GM19351 (cell line): ENCODE results near the gene WDR33.

Experiments
- ATAC-seq: cut with Tn5 transposase; IDR thresholded peaks from one replicate; pipeline ENCODE4 v1.9.1; 2021; ENCODE audit warnings: mild to moderate bottlenecking, moderate library complexity; ENCODE audit not compliant: unreplicated experiment

Gene WDR33

DNA sequence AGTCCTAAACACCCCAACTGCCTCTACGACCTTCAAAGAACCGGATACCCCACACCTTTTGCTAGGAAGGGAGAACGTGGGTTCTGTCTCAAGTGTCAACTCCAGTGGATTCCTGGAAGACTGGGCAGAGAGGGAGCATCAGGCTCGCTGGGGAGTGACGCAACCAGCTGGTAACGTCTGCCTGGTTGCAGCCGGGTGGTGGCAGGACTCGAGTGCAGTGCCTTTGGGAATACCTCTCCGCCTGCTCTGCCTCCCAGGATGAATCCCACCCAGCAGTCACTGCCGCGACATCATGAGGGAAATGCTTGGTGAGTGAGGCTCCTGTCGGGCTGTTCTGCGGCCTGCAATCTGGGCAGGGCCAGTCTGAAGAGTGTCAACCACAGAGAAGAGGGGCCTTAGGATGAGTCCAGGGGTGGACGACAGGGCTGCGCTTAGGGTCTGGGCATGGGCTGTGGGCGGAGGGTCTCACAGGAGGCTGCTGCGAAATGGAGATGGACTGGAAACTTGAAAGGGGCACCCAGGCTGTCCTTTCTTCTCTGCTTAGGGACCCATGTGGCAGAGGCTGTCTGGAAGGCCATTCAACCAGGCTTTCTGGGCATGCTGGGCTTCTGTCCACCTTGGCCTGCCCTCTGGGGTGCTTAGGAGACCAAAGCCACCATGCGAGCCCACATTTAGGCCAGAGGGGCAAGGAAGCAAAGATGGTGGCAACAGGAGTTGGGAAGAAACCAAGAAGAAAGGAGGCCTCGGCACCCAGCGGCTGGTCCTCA lies 152.1 kb downstream of the WDR33 start:
- ATAC-seq, result no peak

DNA sequence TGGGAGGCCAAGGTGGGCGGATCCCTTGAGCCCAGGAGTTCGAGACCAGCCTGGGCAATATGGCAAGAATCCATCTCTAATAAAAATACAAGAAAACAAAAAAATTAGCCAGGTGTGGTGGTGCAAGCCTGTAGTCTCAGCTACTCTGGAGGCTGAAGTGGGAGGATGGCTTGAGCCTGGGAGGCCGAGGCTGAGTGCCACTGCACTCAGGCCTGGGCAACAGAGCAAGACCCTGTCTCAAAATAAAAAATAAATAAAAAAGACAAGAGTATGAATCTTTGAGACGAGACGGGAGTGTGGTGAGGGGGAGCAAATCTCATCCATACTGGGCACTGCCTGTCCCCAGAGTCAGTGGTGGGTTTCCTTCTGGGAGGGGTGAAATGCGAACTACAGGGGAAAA lies 152.8 kb downstream of the WDR33 start:
- no peak for ATAC-seq

DNA sequence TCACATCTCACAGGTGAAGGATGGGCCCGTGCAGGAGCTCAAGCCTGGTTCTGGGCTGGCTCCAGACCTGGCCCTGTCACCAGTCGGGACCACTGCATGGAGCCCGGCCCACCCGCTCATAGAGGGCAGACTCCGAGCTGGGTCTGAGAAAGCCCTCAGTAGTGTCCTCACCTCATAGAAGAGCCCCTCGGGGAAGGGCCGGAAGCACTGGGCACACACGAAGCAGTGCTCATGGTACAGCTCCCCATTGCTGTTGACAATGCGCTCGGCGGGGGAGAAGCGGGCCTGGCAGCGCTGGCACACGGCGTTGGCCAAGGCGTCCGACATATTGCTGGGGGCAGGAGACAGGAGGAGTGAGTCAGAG lies 153.8 kb downstream of the WDR33 start:
- ATAC-seq, result no peak

GRCh38 chr2:127656569-127657231 lies 154.3 kb downstream of the WDR33 start:
- ATAC-seq, result no peak

DNA sequence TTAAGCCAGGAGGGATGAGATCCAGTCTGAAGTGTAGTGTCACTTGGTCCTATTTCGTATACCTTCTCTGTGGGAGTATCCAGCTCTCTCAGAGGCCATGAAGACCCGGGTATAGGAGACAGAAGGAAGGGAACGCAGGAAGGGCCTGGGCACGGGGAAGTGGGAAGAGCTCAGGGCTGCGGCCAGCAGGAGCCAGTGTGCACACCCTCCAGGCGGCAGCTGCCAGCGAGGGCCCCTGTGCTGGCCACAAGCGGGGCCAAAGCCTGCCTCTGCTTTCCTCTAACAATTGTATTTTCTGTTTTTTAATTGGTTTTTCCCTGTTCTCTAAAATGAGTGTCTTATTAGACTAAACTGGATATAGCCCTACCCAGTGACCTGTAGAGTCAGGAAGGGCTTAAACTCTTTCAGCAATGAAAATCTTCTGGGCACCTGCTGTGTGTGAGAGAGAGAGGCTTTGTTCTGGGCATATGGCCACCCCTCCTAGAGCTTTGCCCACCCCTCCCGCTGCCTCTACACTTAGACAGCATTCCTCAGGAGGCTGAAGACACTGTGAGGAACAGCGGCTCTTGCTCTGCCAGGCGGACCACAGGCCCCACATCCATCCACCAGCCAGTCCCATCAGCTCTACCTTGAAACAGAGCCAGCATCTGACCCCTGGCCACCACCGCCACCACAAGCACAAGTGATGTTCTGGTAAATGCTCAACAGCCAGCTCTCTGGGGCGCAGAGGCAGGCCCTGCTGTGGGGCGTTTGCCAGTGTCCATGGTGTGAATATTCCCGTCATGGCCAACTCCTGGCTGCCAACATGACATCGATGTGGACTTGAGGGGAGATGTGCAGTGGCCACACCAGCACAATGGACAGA lies 155.5 kb downstream of the WDR33 start:
- no peak for ATAC-seq

- no peak for ATAC-seq
These were observed 156.2 kb downstream of the WDR33 start for GRCh38 chr2:127654838-127655175.

DNA sequence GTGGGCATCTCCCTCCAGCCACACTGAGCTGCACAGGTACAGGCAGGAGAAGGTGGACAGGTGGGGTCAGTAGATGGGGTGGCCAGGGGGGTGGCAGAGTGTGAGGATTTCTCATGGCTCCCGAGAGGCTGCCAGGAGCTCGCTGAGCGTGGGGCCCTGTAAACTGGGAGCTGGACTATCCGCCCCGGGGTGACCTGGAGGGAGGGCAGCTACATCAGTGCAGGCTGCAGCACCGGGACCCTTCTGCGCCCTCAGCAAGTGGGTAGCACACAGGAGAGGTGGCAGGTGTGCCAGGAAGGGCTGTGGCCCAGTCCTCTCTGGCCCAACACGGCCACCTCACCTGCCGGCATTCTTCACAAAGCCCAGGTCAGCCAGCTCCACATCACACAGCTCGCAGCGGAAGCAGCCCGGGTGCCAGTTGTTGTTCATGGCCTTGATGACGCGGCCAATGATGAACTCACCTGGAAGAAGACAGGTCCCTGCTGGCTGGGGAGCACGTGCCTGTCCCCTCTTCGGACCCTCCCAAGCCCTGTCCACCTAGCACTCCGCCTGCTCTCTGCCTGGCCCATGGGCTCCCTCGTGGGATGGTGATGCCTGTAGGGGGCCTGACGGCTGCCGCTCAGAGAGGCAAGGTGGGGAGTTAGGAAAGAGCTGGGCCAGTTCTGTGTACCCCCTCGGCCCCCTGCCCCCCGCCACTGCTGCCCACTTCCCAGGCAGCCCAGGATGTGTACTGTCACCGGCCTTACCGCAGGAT lies 156.7 kb downstream of the WDR33 start:
- no peak for ATAC-seq

- no peak for ATAC-seq
These were observed 157.4 kb downstream of the WDR33 start for GRCh38 chr2:127653421-127654083.

DNA sequence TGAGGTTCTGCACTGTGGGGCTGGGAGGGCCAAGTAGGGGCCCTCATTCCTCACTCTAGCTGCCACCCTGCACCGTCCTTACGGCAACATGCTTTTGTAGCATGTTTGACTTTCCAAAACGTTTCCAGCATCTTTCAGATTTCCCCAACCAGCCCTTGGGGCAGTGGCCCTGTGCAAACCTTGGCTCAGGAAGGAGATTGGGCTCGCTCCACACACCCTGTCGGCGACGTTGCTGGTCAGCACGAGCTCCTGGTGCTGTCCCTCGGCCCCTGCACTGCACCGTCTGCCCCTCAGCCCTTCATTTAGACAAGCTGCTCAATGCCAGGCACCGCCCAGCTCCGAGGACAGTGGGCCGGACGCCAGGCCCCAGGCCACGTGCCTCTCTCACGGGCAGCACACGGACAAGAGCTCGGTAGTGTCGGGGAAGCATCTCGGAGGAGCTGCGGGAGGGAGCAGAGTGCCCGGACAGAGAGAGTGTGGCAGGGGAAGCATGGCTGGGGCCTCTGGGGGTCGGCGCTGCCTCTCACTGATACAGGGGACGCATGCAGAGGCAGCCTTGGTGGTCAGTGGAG lies 158.1 kb downstream of the WDR33 start:
- ATAC-seq, result no peak

DNA sequence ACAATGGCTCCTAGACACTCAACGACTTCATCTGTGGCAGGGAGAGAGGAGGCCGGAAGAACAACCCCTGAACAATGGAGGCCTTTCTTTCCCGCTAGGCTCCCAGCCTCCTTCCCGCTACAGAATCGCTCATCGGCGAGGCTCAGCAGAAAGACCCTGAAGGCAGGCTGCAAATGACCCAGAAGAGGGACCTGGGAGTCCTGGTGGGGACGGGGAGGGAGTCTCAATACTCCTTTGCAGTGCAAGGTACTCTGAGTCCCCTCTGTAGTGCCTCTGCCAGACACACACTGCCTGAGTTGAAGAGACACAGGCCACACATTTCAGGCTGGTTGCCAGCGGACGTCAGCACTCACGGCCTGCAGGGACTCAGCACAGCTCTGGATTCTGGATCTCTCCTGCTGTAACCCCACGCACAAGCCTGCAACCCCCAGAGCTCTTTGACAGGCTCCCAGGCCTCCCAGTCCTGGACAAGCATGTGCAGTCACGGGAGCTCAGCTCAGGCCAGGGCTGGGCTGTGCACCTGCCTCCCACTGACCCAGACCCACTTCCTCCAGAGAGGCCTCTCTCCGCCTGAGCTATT lies 158.9 kb downstream of the WDR33 start:
- ATAC-seq, result no peak

DNA sequence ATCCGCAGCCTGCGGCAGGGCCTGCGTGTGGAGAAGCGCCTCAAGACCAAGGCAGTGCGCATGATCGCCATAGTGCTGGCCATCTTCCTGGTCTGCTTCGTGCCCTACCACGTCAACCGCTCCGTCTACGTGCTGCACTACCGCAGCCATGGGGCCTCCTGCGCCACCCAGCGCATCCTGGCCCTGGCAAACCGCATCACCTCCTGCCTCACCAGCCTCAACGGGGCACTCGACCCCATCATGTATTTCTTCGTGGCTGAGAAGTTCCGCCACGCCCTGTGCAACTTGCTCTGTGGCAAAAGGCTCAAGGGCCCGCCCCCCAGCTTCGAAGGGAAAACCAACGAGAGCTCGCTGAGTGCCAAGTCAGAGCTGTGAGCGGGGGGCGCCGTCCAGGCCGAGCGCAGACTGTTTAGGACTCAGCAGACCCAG lies 159.6 kb downstream of the WDR33 start:
- no peak for ATAC-seq
